ENCODE results near the gene IMMP2L.

The IMMP2L gene

GRCh38 chr7:111138193-111138569 is 424.1 kb downstream of the IMMP2L start:
- no peak for DNase-seq

GRCh38 chr7:111137296-111138192 is 424.7 kb downstream of the IMMP2L start:
- no peak for DNase-seq

GRCh38 chr7:111132833-111133232 is 429.5 kb downstream of the IMMP2L start:
- no peak for DNase-seq

DNA sequence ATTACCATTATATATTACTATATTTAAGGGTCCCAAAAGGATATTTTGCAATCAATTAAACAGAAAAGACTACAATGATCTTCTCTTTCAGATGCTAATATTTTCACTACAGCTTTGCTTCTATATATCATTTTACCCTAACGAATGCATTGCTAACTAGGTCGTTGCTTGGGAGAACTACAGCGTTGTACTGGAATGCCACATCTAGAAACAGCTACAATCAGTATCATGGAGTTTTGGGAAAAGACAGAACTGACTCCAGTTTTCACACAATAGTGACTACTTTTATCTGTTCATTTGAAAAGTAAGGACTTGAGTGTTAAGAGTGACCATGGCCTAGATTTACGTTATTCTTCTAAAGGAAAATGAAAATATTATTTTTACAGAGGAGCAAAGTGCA is 432.9 kb downstream of the IMMP2L start:
- no peak for DNase-seq

- DNase-seq, result no peak
Observed at GRCh38 chr7:111126987-111127386, 435.3 kb downstream of the IMMP2L start.

DNA sequence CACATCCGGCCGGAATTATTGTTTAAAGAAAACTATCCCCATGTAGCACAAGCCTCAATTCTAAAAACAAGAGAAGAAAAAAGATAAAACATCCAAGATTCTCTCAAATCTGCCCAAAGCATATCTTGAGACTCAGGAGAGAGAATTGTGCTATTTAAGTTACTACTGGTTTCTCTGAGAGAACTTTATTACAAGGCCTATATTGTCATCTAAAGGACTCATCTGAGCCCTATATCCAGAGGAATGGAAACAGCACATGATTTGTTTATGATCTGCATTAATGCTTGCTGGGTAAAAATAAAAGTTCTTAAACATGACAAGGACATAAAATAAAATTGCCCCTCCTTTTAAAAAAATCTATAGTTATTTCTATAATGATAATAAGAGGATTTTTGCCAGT is 446.3 kb downstream of the IMMP2L start:
- DNase-seq, result no peak

DNA sequence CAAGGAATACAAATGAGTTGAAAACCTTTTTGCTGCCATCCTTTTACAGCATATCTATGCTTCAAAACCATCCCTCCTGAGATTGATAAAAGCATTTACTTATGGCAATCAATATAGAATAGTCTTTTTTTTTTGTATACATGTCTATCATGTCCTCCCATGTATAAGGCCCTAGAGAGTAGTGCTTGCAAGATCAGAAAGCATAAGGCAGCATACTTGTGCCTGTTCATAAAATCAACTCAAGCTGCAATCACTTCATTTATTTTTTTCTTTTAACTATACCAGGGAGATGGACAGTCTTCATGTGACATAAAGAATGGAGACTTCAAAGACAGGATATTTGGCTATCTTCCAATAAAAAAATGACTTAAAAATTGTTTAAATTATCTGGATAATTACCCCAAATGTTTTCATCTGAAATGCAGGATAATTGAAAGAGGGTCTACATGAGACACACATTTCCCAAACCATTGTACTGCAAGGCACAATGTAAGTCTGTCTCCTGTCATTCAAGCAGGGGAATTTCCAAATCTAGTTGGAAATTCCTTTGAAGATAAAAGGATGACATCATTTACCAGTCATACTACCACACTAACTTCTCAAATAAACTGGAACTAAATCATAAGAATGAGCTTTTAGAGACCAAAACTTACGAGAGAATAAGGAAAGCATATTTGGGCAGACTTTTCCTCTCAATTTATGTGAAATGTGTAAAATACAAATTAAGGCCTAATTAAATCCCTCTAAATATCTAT is 448.9 kb downstream of the IMMP2L start:
- no peak for DNase-seq

DNA sequence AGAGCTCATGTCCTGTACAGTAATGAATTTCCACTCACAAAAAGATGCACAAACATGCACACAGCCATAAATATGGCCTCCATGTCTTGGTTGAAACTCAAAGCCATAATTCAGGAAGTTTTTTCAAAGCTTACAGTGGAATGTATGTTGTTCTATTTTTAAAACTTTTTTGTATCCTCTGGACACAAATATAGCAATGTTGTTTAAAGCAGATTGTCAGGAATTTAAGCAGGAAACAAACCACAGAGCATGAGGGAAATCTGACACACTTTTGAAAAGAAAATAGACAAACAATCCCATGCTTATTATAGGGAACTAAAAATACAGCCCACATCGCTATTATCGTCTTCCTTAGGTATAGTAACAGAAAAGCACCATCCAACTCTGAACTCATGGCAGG is 449.9 kb downstream of the IMMP2L start:
- no peak for DNase-seq

- DNase-seq, result peak; percentile 36
Observed at GRCh38 chr7:111108496-111108895, 453.8 kb downstream of the IMMP2L start.

GRCh38 chr7:111108000-111108399 is 454.3 kb downstream of the IMMP2L start:
- DNase-seq, result peak; percentile 75

DNA sequence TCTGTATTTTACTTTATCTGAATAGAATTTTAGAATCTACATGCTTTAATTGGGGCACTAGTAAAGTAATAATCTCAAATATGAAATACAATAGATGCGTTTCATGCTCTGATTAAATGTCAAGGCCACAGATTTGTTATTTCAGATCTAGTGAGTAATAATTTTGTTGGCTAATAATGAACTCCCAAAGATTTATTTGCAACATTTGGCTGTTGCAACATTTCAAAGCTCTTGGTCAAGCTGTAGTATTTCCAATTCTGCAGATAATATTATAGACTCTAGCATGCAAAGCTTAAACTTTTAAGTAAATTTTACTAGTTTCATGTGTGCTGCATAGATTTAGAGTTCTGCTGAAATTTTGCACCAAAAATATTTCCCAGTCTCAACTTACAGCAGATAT is 454.7 kb downstream of the IMMP2L start:
- DNase-seq, result no peak

DNA sequence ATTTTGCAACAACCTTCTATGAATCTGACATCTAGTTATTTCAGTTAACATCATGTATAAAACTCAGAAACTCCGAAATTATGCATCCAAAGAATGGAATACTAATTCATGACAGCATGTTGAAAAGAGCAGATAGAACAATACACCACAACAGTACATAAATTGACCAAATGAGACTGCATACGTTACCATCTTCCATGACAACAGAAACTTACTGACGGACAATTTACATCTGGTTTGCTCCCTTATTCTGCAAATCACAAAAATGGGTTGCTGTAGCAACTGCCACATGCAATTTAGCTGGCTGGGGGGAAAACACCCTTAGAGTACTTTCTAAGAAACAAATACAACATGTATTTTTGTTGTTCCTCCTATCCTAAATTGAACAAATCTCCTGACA is 457.0 kb downstream of the IMMP2L start:
- no peak for DNase-seq

DNA sequence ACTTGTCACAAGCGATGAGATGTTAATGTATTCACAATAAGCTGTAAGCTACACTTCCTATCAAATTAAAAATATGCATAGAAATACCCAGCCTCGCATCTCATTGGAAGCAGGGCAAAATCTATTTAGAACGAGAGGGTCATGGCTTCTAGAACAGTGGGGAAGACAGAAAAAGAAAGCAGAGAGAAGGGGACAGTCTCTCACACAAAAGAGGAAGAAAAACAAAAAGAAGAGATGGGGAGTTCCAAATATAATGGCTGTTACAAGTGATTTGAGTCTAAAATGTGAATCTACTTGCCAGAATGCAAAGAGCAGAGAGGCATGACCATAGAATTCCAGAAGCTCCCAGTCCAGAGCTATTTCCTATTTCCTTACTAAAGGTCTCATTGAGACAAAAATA is 457.6 kb downstream of the IMMP2L start:
- DNase-seq, result no peak

- no peak for DNase-seq
Observed at GRCh38 chr7:111103678-111104274, 458.5 kb downstream of the IMMP2L start.

DNA sequence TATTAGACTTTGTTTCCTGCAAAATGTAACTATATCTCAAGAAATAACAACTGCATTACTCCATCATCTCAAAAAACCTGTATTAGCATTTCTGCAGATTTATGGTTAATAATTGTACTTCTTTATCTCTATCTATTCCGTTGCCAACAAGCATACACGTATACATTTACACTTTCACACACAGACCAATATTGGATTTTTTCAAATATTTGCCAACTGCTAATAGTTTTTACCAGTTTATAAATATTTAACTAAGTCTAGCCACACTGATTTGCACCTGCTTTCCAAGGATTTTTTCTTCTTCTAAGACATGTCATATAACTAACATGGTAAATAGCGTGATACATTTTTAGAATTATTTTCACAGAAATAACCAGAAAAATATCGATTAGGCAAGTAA is 459.2 kb downstream of the IMMP2L start:
- no peak for DNase-seq

GRCh38 chr7:111101856-111102646 is 460.2 kb downstream of the IMMP2L start:
- DNase-seq, result no peak

DNA sequence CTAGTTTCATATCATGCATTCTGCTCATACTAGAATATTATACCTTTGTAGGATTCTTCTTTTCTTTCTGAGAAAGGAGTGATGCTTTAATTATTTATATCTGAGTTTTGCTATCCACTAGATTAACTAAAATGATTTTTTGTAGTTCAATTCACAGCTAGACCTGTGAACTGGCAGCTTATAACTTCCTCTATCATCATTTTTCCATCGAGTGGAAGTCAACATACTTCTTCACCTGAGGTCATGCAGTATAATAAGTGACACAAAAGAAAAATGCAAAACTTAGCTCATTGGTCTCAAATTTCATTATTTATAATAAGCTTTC is 463.4 kb downstream of the IMMP2L start:
- DNase-seq, result no peak

- no peak for DNase-seq
Observed at GRCh38 chr7:111098011-111098925, 464.0 kb downstream of the IMMP2L start.

GRCh38 chr7:111096997-111097396 is 465.3 kb downstream of the IMMP2L start:
- DNase-seq, result no peak

DNA sequence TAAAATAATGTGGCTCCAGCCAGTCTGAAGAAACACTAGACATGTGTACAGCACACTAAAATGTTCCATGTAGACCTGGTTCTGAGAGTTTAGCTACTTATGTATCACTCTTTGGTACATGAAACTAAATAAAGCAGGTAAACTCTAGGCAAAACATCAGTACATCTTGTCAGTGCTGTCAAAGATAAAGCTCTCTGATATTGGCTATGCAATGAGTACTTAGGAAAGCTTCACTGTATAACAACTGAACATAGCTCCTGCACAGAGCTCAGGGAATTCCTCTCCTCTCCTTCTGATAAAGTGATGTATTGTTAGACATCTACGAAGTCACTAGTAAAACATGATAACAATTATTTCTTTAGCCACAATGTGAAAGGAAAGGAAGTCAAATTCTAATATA is 467.9 kb downstream of the IMMP2L start:
- DNase-seq, result no peak

GRCh38 chr7:111093496-111093895 is 468.8 kb downstream of the IMMP2L start:
- DNase-seq, result no peak

Data from NCI-H2081 treated with DMSO at 0.1 percent for 48 hours (cell line).